ENCODE data around the gene KRTAP9-7. TPM values are rescaled to one million over a fixed set of nuclear protein-coding genes. Genes with fewer than 3 reads are reported as not detected.
A peak's percentile ranks its signal among the peaks of the same experiment; 100 is the strongest.

KRTAP9-7 gene
- total and polyA plus RNA-seq, 2 donors (not counting 1 experiment from before 2014, with no cell fraction given) = not detected

DNA sequence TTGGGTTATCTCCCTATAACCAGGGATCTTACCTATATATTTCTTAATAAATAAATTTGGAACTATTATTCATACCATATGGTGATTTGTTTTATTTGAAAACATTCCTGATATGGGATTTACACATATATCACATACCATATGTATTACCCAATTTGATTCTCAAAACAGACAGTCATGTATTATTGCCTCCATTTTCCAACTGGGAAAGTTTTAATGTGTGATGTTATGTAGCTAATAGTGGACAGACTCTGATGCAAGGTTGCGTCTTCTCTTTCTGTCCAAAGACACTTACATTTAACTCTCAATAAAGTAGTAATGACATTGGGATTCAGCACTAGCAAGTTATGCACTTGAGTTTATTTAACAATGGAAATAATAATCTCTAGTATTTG lies 19.2 kb upstream of the KRTAP9-7 start:
- ATAC-seq (ENCODE audit: low read depth) (no peak), DNase-seq (peak; percentile 1)
- no peak for TF ChIP-seq EZH2 (IDR thresholded peaks at IDR 0.05; ENCODE audit: borderline replicate concordance, insufficient read depth, low read depth, low read length, poor library complexity, severe bottlenecking)
- TF ChIP-seq CTCF (IDR thresholded peaks at IDR 0.05) = no peak
- Histone ChIP-seq H3K36me3 (replicated peaks in 1 of 2; ENCODE audit: control extremely low read depth in 1 of 2, control insufficient read depth in 1 of 2, extremely low read depth in 1 of 2, insufficient read depth in 2 of 2, low read length in 1 of 2) (no peaks in the 10 kb centered on the region), H3K27ac (ENCODE audit: low read length in 2 of 2) (no peak overlapping the region), H3K9me3 (ENCODE audit: control extremely low read depth in 1 of 3, control insufficient read depth in 2 of 3, insufficient read depth in 1 of 3, low read length in 2 of 3) (no peaks in the 10 kb centered on the region), H4K20me1 (ENCODE audit: control insufficient read depth, insufficient read depth, low read length, poor library complexity, severe bottlenecking) (no peaks in the 10 kb centered on the region), H3K4me2 (replicated peaks; ENCODE audit: low read depth, low read length, poor library complexity, severe bottlenecking) (no peak overlapping the region), H3K27me3 (replicated peaks in 1 of 4; ENCODE audit: control extremely low read depth in 1 of 4, control insufficient read depth in 3 of 4, insufficient read depth in 4 of 4, low read length in 3 of 4) (peaks cover 0 to 10% (median 3%) of the 10 kb centered on the region in 4 experiments), H3K9ac (ENCODE audit: low read length) (no peak overlapping the region), H3K4me3 (ENCODE audit: control extremely low read depth in 1 of 5, extremely low read depth in 1 of 5, insufficient read depth in 1 of 5, low read depth in 2 of 5, low read length in 4 of 5) (no peak overlapping the region), H3K79me2 (ENCODE audit: control insufficient read depth, insufficient read depth, low read length) (no peaks in the 10 kb centered on the region), H3K4me1 (ENCODE audit: control insufficient read depth in 2 of 2, insufficient read depth in 2 of 2, low read length in 2 of 2) (no peaks in the 10 kb centered on the region), H2AFZ (ENCODE audit: insufficient read depth, low read depth, low read length, poor library complexity, severe bottlenecking) (no peak overlapping the region)
- H3K4me3 Mint-ChIP-seq = no peak overlapping the region
- H3K4me1 Mint-ChIP-seq = no peaks in the 10 kb centered on the region
- intact Hi-C loops (cut with micrococcal nuclease) = no loop called here
- no CpG with 5 or more reads among the region's 1 CpG for WGBS (ENCODE audit: insufficient coverage)
- POLR2A ChIA-PET = no interaction called here
- CTCF ChIA-PET = no interaction called here
- H3K9me3 Mint-ChIP-seq (ENCODE audit: insufficient read depth) = no peaks in the 10 kb centered on the region
- H3K27ac Mint-ChIP-seq = no peak overlapping the region
- peaks cover 70% of the 10 kb centered on the region for H3K27me3 Mint-ChIP-seq

GRCh38 chr17:41258406-41258805 lies 17.1 kb upstream of the KRTAP9-7 start:
- H3K4me1 Mint-ChIP-seq = no peaks in the 10 kb centered on the region

More at GRCh38 chr17:41258406-41258805, 17.1 kb upstream of the KRTAP9-7 start:
- Histone ChIP-seq H3K4me1 (ENCODE audit: control insufficient read depth in 2 of 2, insufficient read depth in 2 of 2, low read length in 2 of 2) (no peaks in the 10 kb centered on the region), H3K27me3 (replicated peaks in 1 of 4; ENCODE audit: control extremely low read depth in 1 of 4, control insufficient read depth in 3 of 4, insufficient read depth in 4 of 4, low read length in 3 of 4) (peaks cover 0 to 10% (median 3%) of the 10 kb centered on the region in 4 experiments), H3K9me3 (ENCODE audit: control extremely low read depth in 1 of 3, control insufficient read depth in 2 of 3, insufficient read depth in 1 of 3, low read length in 2 of 3) (no peaks in the 10 kb centered on the region), H3K79me2 (ENCODE audit: control insufficient read depth, insufficient read depth, low read length) (no peaks in the 10 kb centered on the region), H4K20me1 (ENCODE audit: control insufficient read depth, insufficient read depth, low read length, poor library complexity, severe bottlenecking) (no peaks in the 10 kb centered on the region), H2AFZ (ENCODE audit: insufficient read depth, low read depth, low read length, poor library complexity, severe bottlenecking) (no peak overlapping the region), H3K4me2 (replicated peaks; ENCODE audit: low read depth, low read length, poor library complexity, severe bottlenecking) (no peak overlapping the region), H3K27ac (ENCODE audit: low read length in 2 of 2) (no peak overlapping the region), H3K36me3 (replicated peaks in 1 of 2; ENCODE audit: control extremely low read depth in 1 of 2, control insufficient read depth in 1 of 2, extremely low read depth in 1 of 2, insufficient read depth in 2 of 2, low read length in 1 of 2) (no peaks in the 10 kb centered on the region), H3K4me3 (ENCODE audit: control extremely low read depth in 1 of 5, extremely low read depth in 1 of 5, insufficient read depth in 1 of 5, low read depth in 2 of 5, low read length in 4 of 5) (no peak overlapping the region), H3K9ac (ENCODE audit: low read length) (no peak overlapping the region)
- TF ChIP-seq EZH2 (IDR thresholded peaks at IDR 0.05; ENCODE audit: borderline replicate concordance, insufficient read depth, low read depth, low read length, poor library complexity, severe bottlenecking) (no peak), CTCF (IDR thresholded peaks at IDR 0.05) (no peak)
- H3K4me3 Mint-ChIP-seq = no peak overlapping the region
- no peak for ATAC-seq (ENCODE audit: low read depth)
- intact Hi-C loops (cut with micrococcal nuclease) = no loop called here
- ChIA-PET POLR2A (no interaction called here), CTCF (no interaction called here)
- no peak for DNase-seq
- peaks cover 74% of the 10 kb centered on the region for H3K27me3 Mint-ChIP-seq
- no peaks in the 10 kb centered on the region for H3K9me3 Mint-ChIP-seq (ENCODE audit: insufficient read depth)
- H3K27ac Mint-ChIP-seq = no peak overlapping the region
